Lung (tissue), 12 donors: ENCODE results near the gene HPS3. TPM values are rescaled to one million over a fixed set of nuclear protein-coding genes. Genes with fewer than 3 reads are reported as not detected.

Experiments
- ATAC-seq: fragments of 200-7000 bp; cut with Tn5 transposase; one replicate; pipeline ENCODE4 v1.9.1; 2020; ENCODE audit warnings: moderate number of reproducible peaks; ENCODE audit not compliant: insufficient read depth, low FRiP score
- DNase-seq, 3 donors: peaks; one replicate each; pipeline ENCODE4 v3.0.0-alpha.2; 2013 to 2017
- H3K27ac ChIP-seq, 2 donors: one replicate each; pipeline ENCODE4 v1.5.1; 2013; ENCODE audit warnings: mild to moderate bottlenecking in 2 of 2, moderate library complexity in 2 of 2, control low read depth in 1 of 2, inconsistent platforms in 1 of 2, low read depth in 1 of 2, low read length in 1 of 2
- H3K27me3 ChIP-seq, 3 donors: one replicate each; pipeline ENCODE4 v1.5.1; 2013; ENCODE audit warnings: low read length in 2 of 3; ENCODE audit not compliant: control insufficient read depth in 3 of 3, insufficient read depth in 3 of 3
- H3K36me3 ChIP-seq, 4 donors: one replicate each; pipeline ENCODE4 v1.5.1; 2013; ENCODE audit warnings: low read length in 4 of 4, mild to moderate bottlenecking in 1 of 4, moderate library complexity in 1 of 4; ENCODE audit not compliant: control insufficient read depth in 4 of 4, insufficient read depth in 4 of 4
- H3K4me1 ChIP-seq, 5 donors: one replicate each; pipeline ENCODE4 v1.5.1; 2013; ENCODE audit warnings: low read length in 5 of 5, mild to moderate bottlenecking in 2 of 5, moderate library complexity in 1 of 5; ENCODE audit not compliant: control insufficient read depth in 5 of 5, insufficient read depth in 5 of 5
- H3K4me3 ChIP-seq: one replicate; pipeline ENCODE4 v1.5.1; 2013; ENCODE audit warnings: mild to moderate bottlenecking, control low read depth, moderate library complexity
- H3K9ac ChIP-seq, 2 donors: one replicate each; pipeline ENCODE4 v1.5.1; 2013; ENCODE audit warnings: low read length in 2 of 2, control low read depth in 1 of 2; ENCODE audit not compliant: insufficient read depth in 1 of 2
- H3K9me3 ChIP-seq, 4 donors: one replicate each; pipeline ENCODE4 v1.5.1; 2013; ENCODE audit warnings: low read length in 3 of 4, mild to moderate bottlenecking in 1 of 4, moderate library complexity in 1 of 4; ENCODE audit not compliant: control insufficient read depth in 4 of 4, insufficient read depth in 3 of 4
- CTCF ChIP-seq: IDR thresholded peaks from 2 replicates; pipeline ENCODE4 v1.5.1; 2012; ENCODE audit warnings: mild to moderate bottlenecking; ENCODE audit errors: control extremely low read depth, extremely low read depth
- WGBS, 2 donors: extraction: QIAGEN DNeasy Blood & Tissue Kit; methylation state at CpG; one replicate each; pipeline ENCODE4 v1.1.7; 2013; 5-methylcytosine and 5-hydroxymethylcytosine counted together
- polyA plus RNA-seq, 2 donors: library from polyadenylated mRNA; stranded (reverse); fragments of 200-250 nt; gene quantifications; one replicate each; pipeline ENCODE4 v1.2.1, GENCODE V29; 2013
- total RNA-seq, 2 donors: library from RNA; depleted of rRNA in 1 of 2; stranded (reverse); fragments of >200 nt in 1 of 2; gene quantifications; one replicate each; pipeline ENCODE4 v1.2.1, GENCODE V29; 2014 to 2021
- donor health status: control.
- donor health status: control.
- donor health status: Bipolar disorder and iron deficiency.
- donor health status: healthy.
- donor health status: DM: yes; HTN: yes; CAD: no.

Gene HPS3
- total and polyA plus RNA-seq, 4 donors: 9.3 to 43.7 (median 15.9) TPM

DNA sequence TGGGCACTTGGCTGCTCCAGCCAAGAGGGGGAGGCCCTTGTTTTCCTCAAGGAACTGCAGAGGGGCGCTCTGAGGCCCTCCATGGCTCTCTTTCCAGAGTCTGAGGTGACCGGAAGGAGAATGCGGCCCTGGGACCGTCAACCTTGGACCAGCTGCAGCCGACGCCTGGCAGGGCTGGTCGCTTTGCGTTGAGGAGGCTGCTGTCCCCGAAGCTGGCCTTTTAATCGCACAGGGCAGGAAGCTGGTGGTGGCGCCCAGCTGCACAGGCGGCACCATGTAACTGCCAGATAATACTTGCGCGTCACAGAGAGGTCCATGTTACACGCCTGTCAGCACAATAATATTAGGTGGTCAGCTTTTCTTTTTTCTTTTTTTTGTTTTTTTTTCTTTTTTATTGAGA, 42.2 kb upstream of the HPS3 start:
- Histone ChIP-seq H3K27ac (no peak overlapping the region), H3K9ac (no peak overlapping the region), H3K27me3 (no peaks in the 10 kb centered on the region), H3K4me1 (peaks cover 0 to 7% (median 3%) of the 10 kb centered on the region in 5 donors), H3K4me3 (no peak overlapping the region), H3K36me3 (peaks cover 0 to 11% (median 5%) of the 10 kb centered on the region in 4 donors), H3K9me3 (no peaks in the 10 kb centered on the region)
- WGBS, 2 donors: 96 to 98% methylated on average over 15 of the region's 15 CpGs
- DNase-seq: no peak
- ATAC-seq: no peak
- no peak for TF ChIP-seq CTCF

DNA sequence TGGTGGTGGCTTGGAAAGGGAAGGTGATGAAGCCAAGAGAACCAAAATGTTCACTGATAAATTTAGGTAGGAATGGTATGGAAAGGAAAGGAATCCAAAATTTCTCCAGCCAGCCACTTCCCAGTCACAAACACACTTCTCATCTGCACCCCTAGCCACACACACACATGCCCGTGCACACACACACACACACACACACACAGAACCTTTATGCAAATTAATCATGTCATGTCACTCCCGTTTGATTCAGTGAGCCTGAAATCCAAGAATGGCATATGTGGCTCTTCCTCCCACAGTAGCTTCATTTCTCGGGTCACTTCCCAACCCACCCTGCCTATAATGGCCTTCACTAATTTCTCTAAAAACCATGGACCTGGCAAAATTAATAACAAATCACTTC, 40.0 kb upstream of the HPS3 start:
- Histone ChIP-seq H3K9me3 (no peaks in the 10 kb centered on the region), H3K4me3 (no peak overlapping the region), H3K27me3 (no peaks in the 10 kb centered on the region), H3K9ac (no peak overlapping the region), H3K27ac (no peak overlapping the region), H3K36me3 (peaks cover 0 to 2% (median under 1%) of the 10 kb centered on the region in 4 donors), H3K4me1 (peaks cover 0 to 7% (median 3%) of the 10 kb centered on the region in 5 donors)
- no peak for DNase-seq
- WGBS, 2 donors: 78 to 86% methylated on average over 3 of the region's 3 CpGs
- no peak for TF ChIP-seq CTCF
- no peak for ATAC-seq

GRCh38 chr3:149090461-149090860, 39.0 kb upstream of the HPS3 start:
- WGBS, 2 donors: 73 to 81% methylated on average over 1 of the region's 1 CpG
- no peaks in the 10 kb centered on the region for H3K9me3 ChIP-seq
- TF ChIP-seq CTCF: no peak
- no peaks in the 10 kb centered on the region for H3K36me3 ChIP-seq
- H3K4me3 ChIP-seq: no peak overlapping the region
- peaks cover 0 to 1% (median 0%) of the 10 kb centered on the region in 5 donors for H3K4me1 ChIP-seq
- no peaks in the 10 kb centered on the region for H3K27me3 ChIP-seq
- no peak overlapping the region for H3K27ac ChIP-seq
- no peak overlapping the region for H3K9ac ChIP-seq
- ATAC-seq (no peak), DNase-seq (no peak)

- Histone ChIP-seq H3K9me3 (no peaks in the 10 kb centered on the region), H3K9ac (no peak overlapping the region), H3K4me1 (peaks cover 0 to 1% (median 0%) of the 10 kb centered on the region in 5 donors), H3K36me3 (no peaks in the 10 kb centered on the region), H3K4me3 (no peak overlapping the region), H3K27ac (no peak overlapping the region), H3K27me3 (no peaks in the 10 kb centered on the region)
- no peak for ATAC-seq
- DNase-seq: no peak
- TF ChIP-seq CTCF: no peak
- WGBS, 2 donors: 78 to 90% methylated on average over 3 of the region's 3 CpGs
These were observed 38.5 kb upstream of the HPS3 start for GRCh38 chr3:149090907-149091306.
